ENCODE measurements around the gene ROBO1.

DNA sequence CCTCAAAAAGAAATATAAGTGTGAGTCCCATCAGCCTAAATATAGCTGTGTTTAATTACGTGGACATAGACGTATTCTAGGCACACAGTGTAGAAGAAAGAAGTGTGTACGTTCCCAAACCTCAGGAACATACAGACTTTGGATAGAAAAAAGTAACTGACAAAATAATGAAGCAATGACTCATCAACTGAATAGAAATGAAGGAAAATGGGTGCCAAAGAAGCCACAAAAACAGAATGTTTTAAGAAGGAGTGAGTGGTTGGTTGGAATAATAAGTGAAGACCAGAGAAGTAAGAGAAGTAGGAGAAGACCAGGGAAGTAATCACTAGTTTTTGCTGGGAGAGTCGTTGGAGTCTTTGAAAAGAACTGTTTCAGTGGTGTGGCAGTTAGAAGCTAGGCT lies 518.1 kb downstream of the ROBO1 start:
- TF ChIP-seq CTCF (IDR thresholded peaks at IDR 0.05; ENCODE audit: extremely low read depth in 1 of 2, insufficient read depth in 1 of 2, low read depth in 1 of 2, low read length in 2 of 2) (no peak), FOS (IDR thresholded peaks at IDR 0.05; ENCODE audit: borderline replicate concordance, insufficient read depth, low read length) (no peak), EZH2 (IDR thresholded peaks at IDR 0.05; ENCODE audit: borderline replicate concordance, low read depth, low read length, severe bottlenecking) (no peak), POLR2A (IDR thresholded peaks at IDR 0.05; ENCODE audit: low read depth, low read length) (no peak)

All from endothelial cell of umbilical vein (primary cell).